ENCODE data around the gene GSX1.

GRCh38 chr13:27770809-27771208 lies 21.5 kb upstream of the GSX1 start:
- TF ChIP-seq EZH2 (IDR thresholded peaks at IDR 0.05; ENCODE audit: borderline replicate concordance, low read depth, low read length, severe bottlenecking): no peak
- TF ChIP-seq POLR2AphosphoS5 (IDR thresholded peaks at IDR 0.05; ENCODE audit: insufficient read depth, low read depth, low read length): no peak
- TF ChIP-seq, protein P1, sequence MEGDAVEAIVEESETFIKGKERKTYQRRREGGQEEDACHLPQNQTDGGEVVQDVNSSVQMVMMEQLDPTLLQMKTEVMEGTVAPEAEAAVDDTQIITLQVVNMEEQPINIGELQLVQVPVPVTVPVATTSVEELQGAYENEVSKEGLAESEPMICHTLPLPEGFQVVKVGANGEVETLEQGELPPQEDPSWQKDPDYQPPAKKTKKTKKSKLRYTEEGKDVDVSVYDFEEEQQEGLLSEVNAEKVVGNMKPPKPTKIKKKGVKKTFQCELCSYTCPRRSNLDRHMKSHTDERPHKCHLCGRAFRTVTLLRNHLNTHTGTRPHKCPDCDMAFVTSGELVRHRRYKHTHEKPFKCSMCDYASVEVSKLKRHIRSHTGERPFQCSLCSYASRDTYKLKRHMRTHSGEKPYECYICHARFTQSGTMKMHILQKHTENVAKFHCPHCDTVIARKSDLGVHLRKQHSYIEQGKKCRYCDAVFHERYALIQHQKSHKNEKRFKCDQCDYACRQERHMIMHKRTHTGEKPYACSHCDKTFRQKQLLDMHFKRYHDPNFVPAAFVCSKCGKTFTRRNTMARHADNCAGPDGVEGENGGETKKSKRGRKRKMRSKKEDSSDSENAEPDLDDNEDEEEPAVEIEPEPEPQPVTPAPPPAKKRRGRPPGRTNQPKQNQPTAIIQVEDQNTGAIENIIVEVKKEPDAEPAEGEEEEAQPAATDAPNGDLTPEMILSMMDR (IDR thresholded peaks at IDR 0.05; ENCODE audit: extremely low read depth in 1 of 2, insufficient read depth in 1 of 2, low read depth in 1 of 2, low read length in 2 of 2): peak; percentile 14 to 51
- TF ChIP-seq POLR2A (IDR thresholded peaks at IDR 0.05; ENCODE audit: low read depth, low read length): no peak
- TF ChIP-seq FOS (IDR thresholded peaks at IDR 0.05; ENCODE audit: borderline replicate concordance, insufficient read depth, low read length): no peak
- no peak for TF ChIP-seq MAX (IDR thresholded peaks at IDR 0.05; ENCODE audit: insufficient read depth, insufficient read length)

Data from endothelial cell of umbilical vein (primary cell).